NCI-H2107 (cell line): ENCODE measurements around the gene ACVRL1.

Source experiments
- DNase-seq: peaks from one replicate; lab custom pipeline; 2025; lab: John Stamatoyannopoulos, UW

The ACVRL1 gene

DNA sequence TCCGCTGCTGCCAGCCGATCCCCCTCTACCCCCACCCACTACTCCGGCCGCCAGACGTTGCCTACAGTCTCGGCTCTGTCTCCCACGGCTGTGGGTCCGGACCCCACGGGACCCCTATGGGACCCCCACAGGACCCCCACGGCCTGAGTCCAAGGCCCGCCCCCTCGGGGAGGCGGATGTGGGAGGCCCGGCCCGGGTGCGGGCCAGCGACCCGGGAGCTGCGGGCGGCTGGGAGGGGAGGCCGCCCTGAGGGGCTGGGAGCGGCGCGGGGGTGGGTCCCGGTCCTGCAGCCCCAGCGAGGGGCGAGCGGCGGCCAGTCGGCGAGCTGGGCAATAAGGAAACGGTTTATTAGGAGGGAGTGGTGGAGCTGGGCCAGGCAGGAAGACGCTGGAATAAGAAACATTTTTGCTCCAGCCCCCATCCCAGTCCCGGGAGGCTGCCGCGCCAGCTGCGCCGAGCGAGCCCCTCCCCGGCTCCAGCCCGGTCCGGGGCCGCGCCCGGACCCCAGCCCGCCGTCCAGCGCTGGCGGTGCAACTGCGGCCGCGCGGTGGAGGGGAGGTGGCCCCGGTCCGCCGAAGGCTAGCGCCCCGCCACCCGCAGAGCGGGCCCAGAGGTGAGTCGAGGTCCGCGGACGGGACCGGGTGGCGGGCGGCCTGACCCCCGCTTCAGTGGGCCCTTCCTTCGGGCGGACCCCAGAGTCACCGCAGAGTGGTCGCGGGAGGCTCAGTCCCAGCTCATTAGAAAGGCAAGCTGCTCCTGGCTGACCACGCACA lies at the start of gene ACVRL1:
Gene ACVRL1, plus strand, starts transcription at position 422 of the 773 bp plus-strand sequence. CDS start 4,971 bp downstream, outside the sequence.
- no peak for DNase-seq

DNA sequence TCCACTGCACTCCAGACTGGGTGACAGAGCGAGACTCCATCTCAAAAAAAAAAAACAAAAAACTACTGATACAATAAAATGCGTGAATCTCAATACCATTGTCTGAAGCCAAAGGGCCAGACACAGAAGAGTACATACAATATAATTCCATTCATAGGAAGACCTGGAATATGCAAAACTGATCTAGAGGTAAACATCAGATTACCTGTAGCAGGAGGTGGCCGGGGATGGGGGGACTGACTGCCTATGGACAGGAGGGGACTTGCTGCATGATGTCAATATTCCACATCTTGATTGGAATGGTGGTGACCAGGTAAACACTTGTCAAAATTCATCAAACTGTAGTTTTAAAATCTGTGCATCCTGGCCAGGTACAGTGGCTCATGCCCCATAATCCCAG lies 46.3 kb upstream of the ACVRL1 start:
- no peak for DNase-seq

DNA sequence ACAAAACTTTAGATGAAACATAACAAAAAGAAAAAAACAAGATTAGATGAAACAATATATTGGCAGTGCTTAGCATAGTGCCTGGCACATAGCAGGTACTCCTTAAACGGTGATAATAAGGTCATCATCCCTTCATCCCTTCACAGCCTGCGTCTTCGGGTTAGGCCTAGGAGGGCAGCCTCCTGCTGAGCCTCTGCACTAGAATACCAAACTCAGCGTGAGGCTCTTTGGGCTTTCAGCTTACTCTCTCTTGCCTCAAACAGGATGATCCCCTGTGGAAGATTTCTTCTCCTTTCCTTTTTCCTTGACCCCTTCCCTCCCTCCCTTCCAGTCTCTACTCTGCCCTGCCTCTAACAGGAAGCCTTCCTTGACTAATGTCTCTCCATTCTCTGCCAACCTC lies 44.4 kb upstream of the ACVRL1 start:
- no peak for DNase-seq

DNA sequence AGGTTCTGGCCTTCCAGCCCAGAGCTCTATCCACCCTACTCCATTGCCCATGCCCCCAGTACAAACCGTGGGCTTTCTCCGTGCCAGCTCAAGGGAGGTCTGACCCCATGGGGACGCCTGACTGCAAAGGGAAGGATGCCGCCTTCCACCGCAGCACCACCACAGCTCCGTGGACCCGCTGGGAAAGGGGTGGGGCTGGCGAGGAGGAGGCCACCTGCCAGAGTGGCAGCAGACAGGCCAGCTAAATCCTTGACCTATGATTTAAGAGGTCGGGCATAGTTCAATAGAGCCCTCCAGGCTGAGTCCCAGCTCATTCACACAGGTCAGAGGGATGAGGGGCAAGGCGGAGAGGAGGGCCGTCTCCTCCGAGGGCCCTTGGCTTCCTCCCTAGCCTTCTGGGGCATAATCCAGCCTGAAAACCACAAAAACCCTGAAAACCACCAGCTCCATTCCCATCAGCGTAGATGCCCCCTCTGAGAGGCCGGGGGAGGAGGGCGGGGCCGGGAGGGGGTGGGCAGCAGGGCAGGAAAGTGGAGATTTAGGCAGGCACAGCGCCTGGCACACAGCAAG lies 43.9 kb upstream of the ACVRL1 start:
- DNase-seq = no peak

- DNase-seq = no peak
Measured at GRCh38 chr12:51863933-51864832, 43.1 kb upstream of the ACVRL1 start.

DNA sequence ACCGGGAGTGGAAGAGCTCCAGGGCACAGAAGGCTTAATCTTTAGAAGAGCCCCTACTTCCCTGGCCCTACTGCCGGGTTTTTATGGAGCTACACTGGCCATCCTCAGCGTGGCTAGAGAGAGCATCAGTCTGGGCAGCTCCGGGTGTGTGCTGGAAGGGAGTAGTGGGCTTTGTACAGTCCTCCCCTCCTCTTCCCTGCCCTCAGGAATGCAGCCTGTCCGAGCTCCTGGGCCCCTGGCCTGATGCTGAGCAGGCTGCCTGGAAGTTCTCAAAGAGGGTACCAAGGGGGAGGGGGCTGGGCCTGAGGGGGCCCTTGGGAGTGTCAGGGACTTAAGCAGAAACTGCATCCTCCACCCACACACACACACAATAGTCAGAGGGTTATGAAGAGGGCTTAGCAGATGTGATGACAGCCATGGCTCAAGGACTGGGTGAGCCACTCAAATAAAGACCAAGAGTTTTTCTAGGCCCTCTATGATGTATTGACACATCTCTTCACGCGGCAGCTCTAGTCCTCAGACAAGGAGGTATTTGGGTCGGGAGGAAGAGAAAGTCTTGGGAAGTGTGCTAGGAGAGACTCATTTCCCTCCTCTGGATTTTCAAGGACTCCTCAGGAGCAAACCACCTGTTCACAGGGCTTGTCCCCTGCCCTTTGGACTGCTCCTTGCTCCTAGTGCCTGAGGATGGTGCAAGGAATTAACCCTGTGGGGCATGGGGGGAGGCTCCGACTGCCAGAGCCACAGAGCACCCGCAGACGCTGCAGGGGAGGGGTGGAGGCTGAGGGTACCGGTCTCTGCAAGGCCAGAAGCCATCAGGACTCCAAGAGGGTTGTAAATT lies 42.3 kb upstream of the ACVRL1 start:
- DNase-seq = no peak

GRCh38 chr12:51865757-51866270 lies 41.5 kb upstream of the ACVRL1 start:
- no peak for DNase-seq

DNA sequence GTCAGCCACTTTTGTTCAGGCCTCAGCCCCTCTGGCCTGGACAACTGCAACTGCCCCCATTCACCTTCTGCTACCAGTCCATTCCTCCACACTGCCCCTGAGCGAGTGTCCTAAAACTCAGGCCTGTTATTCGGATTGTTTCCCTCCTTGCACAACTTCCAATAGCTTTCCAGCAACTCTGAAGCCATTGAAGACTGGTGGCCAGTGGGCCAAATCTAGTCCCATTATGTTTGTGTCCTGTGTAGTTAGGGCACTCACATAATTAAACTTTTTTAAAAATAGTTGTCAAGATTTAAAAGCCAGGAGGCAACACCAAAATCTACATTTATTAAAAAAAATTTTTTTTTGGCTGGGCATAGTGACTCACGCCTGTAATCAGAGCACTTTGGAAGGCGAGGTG lies 41.0 kb upstream of the ACVRL1 start:
- DNase-seq = no peak

GRCh38 chr12:51866762-51867161 lies 40.5 kb upstream of the ACVRL1 start:
- DNase-seq = no peak

DNA sequence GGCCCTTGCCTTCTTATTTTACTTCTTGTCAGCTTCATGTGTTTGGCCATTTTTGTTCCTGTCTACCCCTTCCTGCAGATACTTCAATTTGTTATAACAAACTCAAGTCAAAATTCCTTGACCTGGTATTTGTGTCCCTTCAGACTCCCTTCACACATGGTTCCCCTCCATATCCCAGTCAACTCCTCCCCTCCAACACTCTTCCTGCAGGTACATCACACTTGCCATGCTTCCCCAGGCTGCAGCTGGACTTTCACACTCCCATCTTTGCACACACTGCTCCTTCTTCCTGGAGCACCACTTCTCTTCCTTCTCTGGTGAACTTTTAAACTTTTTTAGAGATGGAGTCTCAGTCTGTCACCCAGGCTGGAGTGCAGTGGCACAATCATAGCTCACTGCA lies 39.9 kb upstream of the ACVRL1 start:
- no peak for DNase-seq

- no peak for DNase-seq
Measured at GRCh38 chr12:51867796-51868428, 39.4 kb upstream of the ACVRL1 start.

DNA sequence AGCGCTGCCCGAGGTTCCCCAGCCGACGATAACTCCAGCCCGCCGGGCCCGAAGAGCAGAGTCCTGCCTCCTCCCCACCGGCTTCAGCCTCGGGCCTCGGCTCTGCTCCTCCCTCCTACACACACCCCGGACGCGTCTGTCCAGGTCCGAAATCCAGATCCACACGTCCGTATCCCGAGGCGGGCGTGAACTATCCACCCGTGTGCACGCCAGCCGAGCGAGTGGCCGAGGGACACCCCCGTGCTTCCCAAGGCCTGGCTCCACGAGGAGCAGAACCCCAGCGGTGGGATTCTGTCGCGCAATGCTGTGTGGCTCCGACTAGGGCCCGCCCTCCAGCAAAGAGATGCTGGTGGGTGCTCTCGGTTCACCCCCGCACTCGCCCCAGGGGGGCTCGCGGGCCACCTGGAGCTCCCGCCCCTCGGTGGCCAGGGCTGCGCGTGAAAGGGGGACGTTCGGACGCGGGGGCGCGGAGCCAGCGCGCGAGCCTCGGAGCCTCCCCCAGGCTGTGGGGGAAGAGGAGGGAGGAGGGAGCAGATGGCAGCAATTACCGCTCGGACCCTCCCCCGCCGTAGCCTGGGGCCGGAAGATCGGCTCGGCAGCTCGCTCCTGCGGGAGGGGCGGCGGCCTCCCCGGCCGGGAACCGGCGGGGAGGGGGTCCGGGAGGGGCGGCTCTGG lies 38.3 kb upstream of the ACVRL1 start:
- no peak for DNase-seq

DNA sequence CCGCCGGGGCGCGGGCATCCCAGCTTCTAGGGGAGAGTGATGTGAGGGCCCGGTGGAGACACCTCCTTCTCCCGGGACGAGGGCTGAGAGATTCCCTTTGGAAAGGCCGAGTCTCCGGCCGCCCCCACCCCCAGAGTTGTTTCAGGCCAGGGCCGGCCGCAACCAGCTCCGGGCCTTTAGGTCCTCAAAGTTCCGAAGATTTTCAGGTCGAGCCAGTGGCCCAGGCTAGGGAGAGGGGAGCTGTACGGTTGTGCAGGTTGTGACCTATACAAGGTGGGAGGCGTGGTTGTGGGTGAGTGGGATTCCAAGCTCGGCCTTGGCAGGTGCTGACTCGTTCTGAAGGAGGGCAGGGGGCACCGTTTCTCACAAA lies 37.8 kb upstream of the ACVRL1 start:
- DNase-seq = no peak

- no peak for DNase-seq
Measured at GRCh38 chr12:51869931-51870330, 37.4 kb upstream of the ACVRL1 start.

GRCh38 chr12:51870504-51870903 lies 36.8 kb upstream of the ACVRL1 start:
- no peak for DNase-seq

DNA sequence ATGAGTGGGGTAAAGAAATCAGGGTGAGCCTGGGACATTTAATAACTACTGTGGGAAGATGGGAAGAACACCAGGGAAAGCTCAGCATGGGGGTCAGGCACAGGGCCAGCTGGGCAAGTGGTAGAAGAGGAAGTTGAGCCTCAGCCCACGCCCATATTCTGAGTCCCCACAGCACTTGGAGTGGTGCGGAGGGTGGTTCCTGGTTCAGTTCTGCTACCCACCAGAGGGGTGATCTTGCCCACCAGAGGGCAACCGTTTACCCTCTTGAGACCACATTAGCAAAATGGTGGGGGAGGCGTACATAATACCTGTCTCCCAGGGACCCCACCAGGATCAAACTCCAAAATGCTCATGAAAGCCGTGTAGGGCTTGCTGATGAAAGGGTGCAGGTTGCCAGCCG lies 36.2 kb upstream of the ACVRL1 start:
- no peak for DNase-seq

GRCh38 chr12:51871918-51872688 lies 35.2 kb upstream of the ACVRL1 start:
- no peak for DNase-seq

GRCh38 chr12:51872689-51872981 lies 34.7 kb upstream of the ACVRL1 start:
- DNase-seq = no peak

GRCh38 chr12:51873251-51873994 lies 33.9 kb upstream of the ACVRL1 start:
- DNase-seq = no peak
